Astrocyte of the cerebellum (primary cell): ENCODE measurements around the gene AEBP2.
"Not testable (repeated sequence)": the region's sequence is repeated elsewhere in the genome, so short reads cannot be mapped to it uniquely, and the experiment has no call there.

Source experiments
- DNase-seq: peaks from one replicate; pipeline ENCODE4 v3.0.0-alpha.2; 2011; ENCODE audit warnings: low read depth
- H3K4me3 ChIP-seq: 2 replicates; pipeline ENCODE4 v1.5.1; 2011; ENCODE audit warnings: mild to moderate bottlenecking, low read depth, low read length, moderate library complexity
- CTCF ChIP-seq: IDR thresholded peaks from 2 replicates; pipeline ENCODE4 v1.5.1; 2012; ENCODE audit warnings: low read length, low read depth, moderate library complexity, mild to moderate bottlenecking; ENCODE audit errors: missing control alignments
- in situ Hi-C: cut with HindIII; loops from 2 replicates; pipeline ENCODE4 v1.10.0; 2017; ENCODE audit warnings: low sequenced_read_pairs

Gene AEBP2

DNA sequence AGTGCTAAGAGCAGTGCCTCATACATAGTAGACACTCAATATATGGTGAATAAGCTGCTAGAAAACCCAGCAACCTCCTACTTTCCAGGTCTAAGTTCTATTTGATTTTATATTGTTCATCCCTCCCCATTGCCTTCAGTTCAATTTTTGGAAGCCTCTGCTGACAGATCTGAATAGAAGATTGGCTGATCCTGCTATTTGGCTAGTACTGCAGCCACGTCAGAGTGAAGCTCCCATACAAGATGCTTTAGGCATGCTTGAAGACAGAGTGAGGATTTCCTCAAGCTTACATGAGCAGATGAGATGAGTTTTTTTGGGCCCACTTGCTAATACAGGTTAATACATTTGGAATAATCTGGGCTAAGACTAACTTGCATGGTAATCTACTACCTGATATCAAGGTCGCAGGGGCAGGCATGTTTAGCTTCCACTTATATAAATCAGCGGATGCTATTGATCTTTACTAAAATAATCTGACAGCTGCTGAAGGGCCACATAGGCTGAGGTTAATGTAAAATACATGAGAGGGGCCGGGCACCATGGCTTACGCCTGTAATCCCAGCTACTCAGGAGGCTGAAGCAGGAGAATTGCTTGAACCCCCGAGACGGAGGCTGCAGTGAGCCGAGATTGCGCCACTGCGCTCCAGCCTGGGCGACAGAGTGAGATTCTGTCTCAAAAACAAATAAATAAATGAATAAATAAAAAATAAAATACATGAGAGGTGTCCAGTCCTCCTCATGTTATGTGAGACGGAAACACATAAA, 15.9 kb upstream of the AEBP2 start:
- in situ Hi-C loops: no loop called here
- TF ChIP-seq CTCF: no peak
- no peak overlapping the region for H3K4me3 ChIP-seq
- DNase-seq: no peak

DNA sequence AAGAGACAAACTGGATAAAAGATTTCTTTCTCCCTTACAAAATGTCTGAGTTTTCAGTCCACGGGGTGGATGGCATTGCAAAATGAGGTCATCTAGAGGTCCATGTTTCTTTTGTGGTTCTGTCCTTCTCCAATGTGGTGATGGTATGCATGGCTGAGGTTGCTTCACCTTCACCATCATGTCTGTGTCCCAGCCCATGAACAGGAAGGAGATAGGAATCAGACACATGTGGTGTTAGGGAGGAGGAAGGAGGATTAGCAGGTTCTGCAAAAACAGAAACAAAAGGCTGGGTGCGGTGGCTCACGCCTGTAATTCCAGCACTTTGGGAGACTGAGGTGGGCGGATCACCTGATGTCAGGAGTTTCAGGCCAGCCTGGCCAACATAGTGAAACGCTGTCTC, 11.0 kb upstream of the AEBP2 start:
- in situ Hi-C loops: no loop called here
- no peak for TF ChIP-seq CTCF
- no peak for DNase-seq
- no peak overlapping the region for H3K4me3 ChIP-seq

GRCh38 chr12:19429491-19429890, 9.8 kb upstream of the AEBP2 start:
- H3K4me3 ChIP-seq, in situ Hi-C loops, DNase-seq: not testable (repeated sequence)

GRCh38 chr12:19430988-19431387, 8.3 kb upstream of the AEBP2 start:
- H3K4me3 ChIP-seq: no peak overlapping the region
- DNase-seq: no peak
- in situ Hi-C loops: no loop called here
- no peak for TF ChIP-seq CTCF

GRCh38 chr12:19431407-19432308, 7.6 kb upstream of the AEBP2 start:
- in situ Hi-C loops: no loop called here
- TF ChIP-seq CTCF: no peak
- peak; percentile 43 for DNase-seq
- H3K4me3 ChIP-seq: no peak overlapping the region

DNA sequence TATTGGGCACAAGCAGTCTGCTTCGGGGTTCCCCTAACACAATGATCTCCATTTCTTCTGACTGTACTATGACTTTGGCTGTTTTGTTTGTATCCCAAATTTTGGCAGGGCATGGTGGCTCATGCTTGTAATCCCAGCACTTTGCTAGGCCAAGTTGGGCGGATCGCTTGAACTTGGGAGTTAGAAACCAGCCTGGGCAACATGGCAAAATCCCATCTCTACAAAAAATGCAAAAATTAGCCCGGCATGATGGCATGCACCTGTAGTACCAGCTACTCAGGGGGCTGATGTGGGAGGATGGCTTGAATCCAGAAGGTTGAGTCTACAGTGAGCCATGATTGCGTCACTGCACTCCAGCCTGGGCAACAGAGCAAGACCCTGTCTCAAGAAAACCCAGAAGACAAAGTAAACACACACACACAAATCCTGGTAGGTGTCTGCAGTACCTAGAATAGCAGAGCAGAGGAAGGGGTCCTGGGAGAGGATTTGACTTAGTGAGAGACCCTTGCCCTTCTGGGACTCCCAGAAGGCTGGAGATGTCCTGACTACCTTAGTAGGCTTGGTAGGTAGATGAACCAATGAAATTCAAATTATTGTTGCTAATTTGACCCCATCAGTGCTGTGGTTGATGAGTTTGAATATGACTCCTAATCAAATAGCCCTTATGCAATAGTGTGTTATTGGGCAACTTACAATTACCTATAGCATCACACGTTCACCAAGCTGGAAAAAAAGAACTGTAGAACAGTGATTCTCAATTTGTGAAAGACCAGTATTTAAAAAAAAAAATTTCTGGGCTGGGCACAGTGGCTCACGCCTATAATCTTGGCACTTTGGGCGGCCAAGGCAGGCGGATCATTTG, 6.8 kb upstream of the AEBP2 start:
- no peak for DNase-seq
- TF ChIP-seq CTCF: no peak

More for the DNA sequence above, 6.8 kb upstream of the AEBP2 start:
- in situ Hi-C loops: no loop called here
- H3K4me3 ChIP-seq: no peak overlapping the region
